HepG2 (cell line): ENCODE results near the gene ZNF331. TPM values are rescaled to one million over a fixed set of nuclear protein-coding genes. Genes with fewer than 3 reads are reported as not detected.

ENCODE experiments used
- ATAC-seq: fragments of 200-7000 bp; cut with Tn5 transposase; 3 replicates; pipeline ENCODE4 v1.9.1; 2020; ENCODE audit warnings: mild to moderate bottlenecking, moderate library complexity
- BruUV-seq: library from RNA; stranded (reverse); fragments of 400-500 nt; replicated peaks from 2 replicates; lab custom pipeline; 2021; lab: Mats Ljungman, UMichigan
- CTCF ChIA-PET: fragments of 300-600 bp; formaldehyde crosslinking; extraction: SDS; loops from one replicate; lab custom pipeline; 2021; ENCODE audit warnings: low total read pairs, inconsistent platforms, low intra/inter-chr PET ratio; lab: Yijun Ruan, JAX
- POLR2A ChIA-PET: fragments of 350-600 bp; sonication (Branson Sonifier 250); formaldehyde crosslinking; loops from one replicate; lab custom pipeline; 2020; ENCODE audit warnings: antibody characterized with exemption, inconsistent platforms; lab: Yijun Ruan, JAX
- DNase-seq: peaks from one replicate; pipeline ENCODE4 v3.0.0-alpha.2; 2015; ENCODE audit warnings: low spot score
- FAIRE-seq: peaks from 3 replicates; lab custom pipeline; 2011; peaks lifted over from hg19 to GRCh38; lab: Jason Lieb, UNC
- H2AFZ ChIP-seq: one replicate; pipeline ENCODE4 v1.6.1; 2011; ENCODE audit warnings: low read length, inconsistent platforms
- H3K27ac ChIP-seq: fragments of 300-600 bp; 3 replicates; pipeline ENCODE4 v1.8.0; 2011; ENCODE audit warnings: mixed run types, mild to moderate bottlenecking, mixed read lengths, low read length, inconsistent platforms; ENCODE audit not compliant: insufficient read depth; ENCODE audit errors: extremely low read length
- H3K27me3 ChIP-seq, 2 experiments: fragments of 200-600 bp in 1 of 2; 2 replicates in 1 of 2; 3 replicates in 1 of 2; pipeline versions ENCODE4 v1.6.0 to v1.8.0; 2011; ENCODE audit warnings: low read length in 2 of 2, mild to moderate bottlenecking in 2 of 2, moderate library complexity in 2 of 2, inconsistent platforms in 1 of 2; ENCODE audit not compliant: insufficient read depth in 2 of 2, control insufficient read depth in 1 of 2
- H3K36me3 ChIP-seq, 2 experiments: fragments of 200-600 bp in 1 of 2; replicated peaks in 1 of 2; 2 replicates in 1 of 2; 3 replicates in 1 of 2; pipeline versions ENCODE4 v1.5.1 to v1.8.0; 2011; ENCODE audit warnings: low read length in 2 of 2, inconsistent platforms in 1 of 2; ENCODE audit not compliant: insufficient read depth in 2 of 2, control insufficient read depth in 1 of 2
- H3K4me1 ChIP-seq: 2 replicates; pipeline ENCODE4 v1.5.1; 2012; ENCODE audit warnings: low read length, inconsistent platforms; ENCODE audit not compliant: insufficient read depth
- H3K4me2 ChIP-seq: 2 replicates; pipeline ENCODE4 v1.6.0; 2011; ENCODE audit warnings: low read depth, low read length, inconsistent platforms
- H3K4me3 ChIP-seq, 3 experiments: fragments of 200-600 bp in 1 of 3; sonication (generic), shearing (Covaris generic) in 1 of 3; replicated peaks in 1 of 3; 2 replicates each; pipeline ENCODE4 v1.5.1; 2011 to 2016; ENCODE audit warnings: low read length in 3 of 3, inconsistent platforms in 2 of 3, low read depth in 2 of 3, mild to moderate bottlenecking in 2 of 3, control low read depth in 1 of 3, mixed read lengths in 1 of 3; ENCODE audit not compliant: insufficient read depth in 1 of 3
- H3K79me2 ChIP-seq: one replicate; pipeline ENCODE4 v1.6.1; 2011; ENCODE audit warnings: low read length, inconsistent platforms; ENCODE audit not compliant: insufficient read depth
- H3K9ac ChIP-seq: 2 replicates; pipeline ENCODE4 v1.6.0; 2011; ENCODE audit warnings: mild to moderate bottlenecking, low read depth, low read length, inconsistent platforms; ENCODE audit not compliant: insufficient read depth
- H3K9me3 ChIP-seq: 2 replicates; pipeline ENCODE4 v1.5.1; 2012; ENCODE audit warnings: mild to moderate bottlenecking, low read length
- H4K20me1 ChIP-seq: 2 replicates; pipeline ENCODE4 v1.6.0; 2011; ENCODE audit warnings: inconsistent platforms, mild to moderate bottlenecking, low read length, moderate library complexity; ENCODE audit not compliant: insufficient read depth
- ATF7 ChIP-seq, 2 experiments: fragments of 450-650 bp in 1 of 2; sonication (generic) in 1 of 2; formaldehyde crosslinking in 1 of 2; IDR thresholded peaks; 2 replicates each; pipeline versions ENCODE4 v1.4.0 to v1.6.1; 2016 to 2020; ENCODE audit warnings: antibody characterized with exemption in 1 of 2, mild to moderate bottlenecking in 1 of 2, missing genetic modification reagents in 1 of 2
- BRCA1 ChIP-seq: sonication (generic); formaldehyde crosslinking; IDR thresholded peaks from 2 replicates; pipeline ENCODE4 v1.4.0; 2020; ENCODE audit warnings: missing genetic modification reagents
- DNMT3B ChIP-seq: conservative IDR thresholded peaks from 2 replicates; pipeline ENCODE4 v1.6.1; 2016; ENCODE audit warnings: missing biosample characterization, control low read depth
- DR1 ChIP-seq: sonication (generic); formaldehyde crosslinking; IDR thresholded peaks from 2 replicates; pipeline ENCODE4 v1.8.0; 2021; ENCODE audit warnings: mild to moderate bottlenecking, missing genetic modification reagents, inconsistent platforms
- HNRNPK ChIP-seq: fragments of 200-400 bp; formaldehyde crosslinking; IDR thresholded peaks from 2 replicates; pipeline ENCODE4 v1.6.1; 2018; ENCODE audit warnings: low read length, low read depth, moderate library complexity, mild to moderate bottlenecking; ENCODE audit not compliant: poor library complexity, severe bottlenecking
- MZF1 ChIP-seq: sonication (generic); formaldehyde crosslinking; IDR thresholded peaks from 2 replicates; pipeline ENCODE4 v1.8.1; 2023; ENCODE audit warnings: mild to moderate bottlenecking, missing genetic modification reagents, borderline replicate concordance
- ONECUT2 ChIP-seq: sonication (generic); formaldehyde crosslinking; IDR thresholded peaks from 2 replicates; pipeline ENCODE4 v1.4.0; 2020; ENCODE audit warnings: missing genetic modification reagents
- PHF20 ChIP-seq: sonication (generic); formaldehyde crosslinking; IDR thresholded peaks from 2 replicates; pipeline ENCODE4 v1.5.0; 2020; ENCODE audit warnings: mild to moderate bottlenecking, missing genetic modification reagents
- SAFB2 ChIP-seq: sonication (generic); formaldehyde crosslinking; IDR thresholded peaks from 2 replicates; pipeline ENCODE4 v1.5.1; 2020; ENCODE audit warnings: missing genetic modification reagents, low read depth, mild to moderate bottlenecking, borderline replicate concordance
- SIX1 ChIP-seq: sonication (generic); formaldehyde crosslinking; IDR thresholded peaks from 2 replicates; pipeline ENCODE4 v1.4.0; 2020; ENCODE audit warnings: missing genetic modification reagents, borderline replicate concordance
- SRSF1 ChIP-seq: fragments of 200-400 bp; formaldehyde crosslinking; optimal IDR thresholded peaks from 2 replicates; pipeline ENCODE3; 2017; ENCODE audit warnings: mild to moderate bottlenecking, low read depth, low read length, moderate library complexity
- TAF1 ChIP-seq: sonication (generic); formaldehyde crosslinking; IDR thresholded peaks from 2 replicates; pipeline ENCODE4 v1.4.0; 2020; ENCODE audit warnings: missing genetic modification reagents
- YEATS2 ChIP-seq: sonication (generic); formaldehyde crosslinking; IDR thresholded peaks from 2 replicates; pipeline ENCODE4 v1.4.0; 2020; ENCODE audit warnings: missing genetic modification reagents, borderline replicate concordance
- ZNF30 ChIP-seq: sonication (generic); formaldehyde crosslinking; IDR thresholded peaks from 2 replicates; pipeline ENCODE4 v1.5.0; 2020; ENCODE audit warnings: mild to moderate bottlenecking, missing genetic modification reagents
- ZNF563 ChIP-seq: sonication (generic); formaldehyde crosslinking; IDR thresholded peaks from 2 replicates; pipeline ENCODE4 v1.8.0; 2022; ENCODE audit warnings: mild to moderate bottlenecking, moderate library complexity, missing genetic modification reagents
- ZNF567 ChIP-seq: sonication (generic); formaldehyde crosslinking; IDR thresholded peaks from 2 replicates; pipeline ENCODE4 v1.8.1; 2023; ENCODE audit warnings: mild to moderate bottlenecking, missing genetic modification reagents, borderline replicate concordance
- WGBS: methylation state at CpG from one replicate; pipeline ENCODE4 v1.1.6; 2017; ENCODE audit warnings: low lambda C conversion rate; 5-methylcytosine and 5-hydroxymethylcytosine counted together
- in situ Hi-C: cut with HindIII; loops from 2 replicates; pipeline ENCODE4 v1.10.0; 2017; ENCODE audit warnings: low pct_unique_long_range_greater_than_20kb; ENCODE audit not compliant: extremely low pct_ligation_motif_present
- intact Hi-C: fragments of 100-400 bp; cut with micrococcal nuclease; formaldehyde crosslinking; loops from one replicate; pipeline ENCODE4 v1.10.0; 2022; ENCODE audit not compliant: unreplicated experiment
- polyA plus RNA-seq, 8 experiments: library from polyadenylated mRNA; depleted of rRNA in 3 of 8; stranded (reverse) in 7 of 8; unstranded in 1 of 8; fragments of >200 nt; fragmentation: Illumina TruSeq in 4 of 8; extraction: Trizol in 4 of 8; gene quantifications; 2 replicates each; pipeline versions ENCODE4 v1.2.1 to v1.2.3, GENCODE V29; 2011 to 2016; ENCODE audit warnings: low read depth in 4 of 8, missing spikeins in 1 of 8, mixed read lengths in 1 of 8; ENCODE audit not compliant: insufficient read depth in 1 of 8
- total RNA-seq, 5 experiments: library from RNA; depleted of rRNA; stranded (reverse); fragments of >200 nt; fragmentation: Illumina TruSeq; extraction: Trizol; gene quantifications; 2 replicates each; pipeline ENCODE4 v1.2.3, GENCODE V29; 2016; ENCODE audit warnings: low read depth in 1 of 5
- TF ChIP-seq, protein P1 (sequence below): sonication (generic); formaldehyde crosslinking; IDR thresholded peaks from 2 replicates; pipeline ENCODE4 v1.5.0; 2020; ENCODE audit warnings: missing genetic modification reagents, mild to moderate bottlenecking, borderline replicate concordance
- TF ChIP-seq, protein P2 (sequence below): sonication (generic); formaldehyde crosslinking; IDR thresholded peaks from 2 replicates; pipeline ENCODE4 v1.4.0; 2020; ENCODE audit warnings: mild to moderate bottlenecking, missing genetic modification reagents

ZNF331 gene
- total and polyA plus RNA-seq, 2 of the 13 experiments (the other 11 are each of a cell fraction or from before 2014, with no cell fraction given) = 8.2 to 13.3 TPM

DNA sequence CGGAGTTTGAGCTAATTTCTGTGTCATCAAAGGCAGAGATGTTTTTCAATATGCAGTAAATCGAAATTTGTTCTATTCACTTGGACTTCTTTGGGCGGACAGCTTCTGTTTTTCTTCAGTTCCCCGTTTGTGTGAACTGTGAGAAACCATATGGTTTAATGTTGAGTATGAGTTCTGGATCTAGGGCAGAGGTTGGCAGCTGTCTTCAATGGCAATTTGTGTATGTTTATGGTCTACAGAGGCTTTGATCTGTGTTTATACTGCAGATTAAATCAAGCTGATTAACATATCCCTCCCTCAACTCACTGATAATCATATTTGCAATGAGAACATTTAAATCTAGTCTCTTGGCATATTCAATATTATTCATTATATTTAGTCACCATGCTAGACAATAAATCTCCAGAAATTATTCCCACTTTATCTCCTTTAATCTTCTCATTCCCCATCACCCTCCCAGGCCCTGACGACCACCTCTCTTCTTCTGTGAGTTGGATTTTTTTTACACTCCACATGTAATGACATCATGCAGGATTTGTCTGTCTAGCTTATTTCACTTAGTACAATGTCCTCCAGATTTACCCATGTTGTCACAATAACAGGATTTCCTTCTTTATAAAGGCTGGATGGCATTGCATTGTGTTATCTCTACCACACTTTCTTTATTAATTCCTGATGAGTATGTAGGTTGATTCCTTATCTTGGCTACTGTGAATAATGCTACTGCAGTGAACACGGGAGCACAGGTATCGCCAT, 9.0 kb downstream of the ZNF331 start:
- H3K27me3 ChIP-seq = no peaks in the 10 kb centered on the region
- intact Hi-C loops = no loop called here
- TF ChIP-seq ATF7 (IDR thresholded peaks at IDR 0.05) (peak; percentile 73), ATF7 (CRISPR knock-in tag; IDR thresholded peaks at IDR 0.05) (no peak)
- TF ChIP-seq, protein P1, sequence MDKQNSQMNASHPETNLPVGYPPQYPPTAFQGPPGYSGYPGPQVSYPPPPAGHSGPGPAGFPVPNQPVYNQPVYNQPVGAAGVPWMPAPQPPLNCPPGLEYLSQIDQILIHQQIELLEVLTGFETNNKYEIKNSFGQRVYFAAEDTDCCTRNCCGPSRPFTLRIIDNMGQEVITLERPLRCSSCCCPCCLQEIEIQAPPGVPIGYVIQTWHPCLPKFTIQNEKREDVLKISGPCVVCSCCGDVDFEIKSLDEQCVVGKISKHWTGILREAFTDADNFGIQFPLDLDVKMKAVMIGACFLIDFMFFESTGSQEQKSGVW (CRISPR knock-in tag) = no peak
- peak overlapping the region; percentile 29 for H3K27ac ChIP-seq
- H3K9ac ChIP-seq = no peak overlapping the region
- in situ Hi-C loops = no loop called here
- ATAC-seq (no peak), FAIRE-seq (no peak), DNase-seq (no peak)
- H3K4me3 ChIP-seq = no peak overlapping the region
- POLR2A ChIA-PET = no interaction called here
- H4K20me1 ChIP-seq = no peaks in the 10 kb centered on the region
- no peak overlapping the region for H2AFZ ChIP-seq
- H3K9me3 ChIP-seq = no peaks in the 10 kb centered on the region
- H3K79me2 ChIP-seq = peaks cover 29% of the 10 kb centered on the region
- CTCF ChIA-PET = no interaction called here
- H3K36me3 ChIP-seq = 0 out of 5 replicates have a peak, but pooled peaks cover 2 to 9% of the 10 kb centered on the region in 2 experiments
- no TSS peak for BruUV-seq
- 85% methylated on average over 7 of the region's 7 CpGs for WGBS
- H3K4me2 ChIP-seq = no peak overlapping the region
- H3K4me1 ChIP-seq = peaks cover 40% of the 10 kb centered on the region

DNA sequence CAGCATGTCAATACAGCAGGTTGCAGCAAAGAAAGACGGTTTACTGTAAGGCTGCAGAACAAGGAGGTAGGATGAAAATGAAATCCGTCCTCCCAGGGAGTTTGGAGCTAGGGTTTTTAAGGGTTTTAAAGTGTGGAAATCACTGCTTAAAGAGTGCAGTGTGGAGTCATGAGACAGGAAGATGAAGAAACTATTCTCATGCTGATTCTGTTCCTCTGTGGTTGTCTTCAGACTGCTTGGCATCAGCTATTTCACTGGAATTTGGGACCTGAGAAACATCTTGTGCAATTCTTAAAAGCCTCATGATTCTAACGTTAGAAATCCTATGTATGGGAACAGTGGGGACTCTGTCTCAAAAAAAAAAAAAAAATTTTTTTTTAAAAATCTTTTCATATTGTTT, 11.4 kb downstream of the ZNF331 start:
- H3K4me3 ChIP-seq = no peak overlapping the region
- no peaks in the 10 kb centered on the region for H3K9me3 ChIP-seq
- no peaks in the 10 kb centered on the region for H3K27me3 ChIP-seq
- POLR2A ChIA-PET = no interaction called here
- H3K4me1 ChIP-seq = peaks cover 31% of the 10 kb centered on the region
- H4K20me1 ChIP-seq = no peaks in the 10 kb centered on the region
- CTCF ChIA-PET = no interaction called here
- ATAC-seq (no peak), DNase-seq (no peak), FAIRE-seq (no peak)
- H3K79me2 ChIP-seq = peaks cover 37% of the 10 kb centered on the region
- no peak overlapping the region for H2AFZ ChIP-seq
- WGBS = 65% methylated on average over 3 of the region's 3 CpGs
- BruUV-seq = no TSS peak
- intact Hi-C loops = no loop called here
- no peak overlapping the region for H3K9ac ChIP-seq
- no peak overlapping the region for H3K27ac ChIP-seq
- no peak overlapping the region for H3K4me2 ChIP-seq
- in situ Hi-C loops = no loop called here
- peaks cover 2 to 7% of the 10 kb centered on the region in 2 experiments; a peak in 1 of 5 replicates for H3K36me3 ChIP-seq
- TF ChIP-seq YEATS2 (CRISPR knock-in tag) (no peak), BRCA1 (CRISPR knock-in tag) (no peak), ZNF567 (no peak), DR1 (CRISPR knock-in tag) (no peak), ZNF563 (CRISPR knock-in tag) (no peak), TAF1 (CRISPR knock-in tag) (no peak), SIX1 (CRISPR knock-in tag) (no peak), MZF1 (no peak), ZNF30 (CRISPR knock-in tag) (no peak), PHF20 (CRISPR knock-in tag) (no peak), HNRNPK (no peak), SRSF1 (no peak), ONECUT2 (CRISPR knock-in tag) (no peak), DNMT3B (CRISPR knock-in tag) (no peak), SAFB2 (no peak)
- TF ChIP-seq, protein P2, sequence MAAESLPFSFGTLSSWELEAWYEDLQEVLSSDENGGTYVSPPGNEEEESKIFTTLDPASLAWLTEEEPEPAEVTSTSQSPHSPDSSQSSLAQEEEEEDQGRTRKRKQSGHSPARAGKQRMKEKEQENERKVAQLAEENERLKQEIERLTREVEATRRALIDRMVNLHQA (CRISPR knock-in tag) = no peak
